Endodermal cell (in vitro differentiated cells): ENCODE data around the gene SRGAP2. TPM values are rescaled to one million over a fixed set of nuclear protein-coding genes. Genes with fewer than 3 reads are reported as not detected.
"Not testable (repeated sequence)": the region's sequence is repeated elsewhere in the genome, so short reads cannot be mapped to it uniquely, and the experiment has no call there.

ENCODE experiments used
- DNase-seq: peaks from one replicate; pipeline ENCODE4 v3.0.0-alpha.2; 2017
- H3K27ac ChIP-seq: 2 replicates; pipeline ENCODE4 v1.5.1; 2013; ENCODE audit warnings: mild to moderate bottlenecking, low read depth, low read length, moderate library complexity
- H3K27me3 ChIP-seq: 2 replicates; pipeline ENCODE4 v1.6.1; 2013; ENCODE audit warnings: mild to moderate bottlenecking, low read length, moderate library complexity; ENCODE audit not compliant: insufficient read depth, control insufficient read depth, poor library complexity, severe bottlenecking
- H3K36me3 ChIP-seq: 2 replicates; pipeline ENCODE4 v1.7.0; 2013; ENCODE audit warnings: mild to moderate bottlenecking, low read length, moderate library complexity; ENCODE audit not compliant: control insufficient read depth, insufficient read depth
- H3K4me1 ChIP-seq: one replicate; pipeline ENCODE4 v1.7.0; 2013; ENCODE audit warnings: low read length; ENCODE audit not compliant: control insufficient read depth, insufficient read depth
- H3K4me3 ChIP-seq: 2 replicates; pipeline ENCODE4 v1.5.1; 2013; ENCODE audit warnings: mild to moderate bottlenecking, low read length, moderate library complexity
- H3K9ac ChIP-seq: 2 replicates; pipeline ENCODE4 v1.6.1; 2013; ENCODE audit warnings: mild to moderate bottlenecking, low read length, moderate library complexity; ENCODE audit not compliant: poor library complexity, severe bottlenecking; ENCODE audit errors: extremely low read depth
- H3K9me3 ChIP-seq: 2 replicates; pipeline ENCODE4 v1.6.1; 2013; ENCODE audit warnings: mild to moderate bottlenecking, low read length, moderate library complexity; ENCODE audit not compliant: control insufficient read depth
- H3K27ac Mint-ChIP-seq: 2 replicates; pipeline ENCODE4 v1.8.0; 2020; ENCODE audit warnings: mixed read lengths
- H3K27me3 Mint-ChIP-seq: 2 replicates; pipeline ENCODE4 v1.8.0; 2021; ENCODE audit warnings: mild to moderate bottlenecking, mixed read lengths; ENCODE audit not compliant: insufficient read depth
- H3K36me3 Mint-ChIP-seq: 2 replicates; pipeline ENCODE4 v1.8.0; 2020; ENCODE audit warnings: low read depth, mixed read lengths
- H3K4me1 Mint-ChIP-seq: 2 replicates; pipeline ENCODE4 v1.8.0; 2020; ENCODE audit warnings: mixed read lengths
- H3K4me3 Mint-ChIP-seq: 2 replicates; pipeline ENCODE4 v1.8.0; 2020; ENCODE audit warnings: mild to moderate bottlenecking, moderate library complexity, mixed read lengths
- H3K9me3 Mint-ChIP-seq: 2 replicates; pipeline ENCODE4 v1.8.0; 2020; ENCODE audit warnings: mild to moderate bottlenecking, mixed read lengths
- WGBS, 2 experiments: methylation state at CpG; one replicate each; pipeline versions ENCODE4 v1.1.5 to v1.1.7; 2013; ENCODE audit warnings: missing lambda C conversion rate in 2 of 2, mixed read lengths in 1 of 2; ENCODE audit not compliant: insufficient coverage in 1 of 2, insufficient read length in 1 of 2; 5-methylcytosine and 5-hydroxymethylcytosine counted together
- total RNA-seq, 2 donors: library from RNA; stranded (reverse); fragmentation: NEBNext Ultra II Directional in 1 of 2; extraction: Animal tissue kit (Norgen Biotek cat#: 25700) in 1 of 2; gene quantifications; 2 replicates in 1 of 2; 3 replicates in 1 of 2; pipeline ENCODE4 v1.2.1, GENCODE V29; 2021

Gene SRGAP2
- total RNA-seq, 2 donors from 2014 or later = 112 to 131 TPM

GRCh38 chr1:206243335-206243734 is 40.0 kb downstream of the SRGAP2 start:
- H3K4me1 Mint-ChIP-seq, DNase-seq, H3K36me3 Mint-ChIP-seq, H3K4me3 Mint-ChIP-seq, H3K27ac ChIP-seq, H3K27me3 ChIP-seq, H3K36me3 ChIP-seq, H3K4me1 ChIP-seq, H3K9me3 ChIP-seq, H3K9me3 Mint-ChIP-seq, H3K4me3 ChIP-seq, H3K27me3 Mint-ChIP-seq, H3K9ac ChIP-seq, H3K27ac Mint-ChIP-seq: not testable (repeated sequence)
- WGBS, 2 experiments = 97 to 100% methylated on average over 1 to 3 of the region's 3 CpGs

- not testable (repeated sequence) for DNase-seq, H3K27me3 Mint-ChIP-seq, H3K27me3 ChIP-seq, H3K4me1 Mint-ChIP-seq, H3K4me3 Mint-ChIP-seq, H3K9me3 ChIP-seq, H3K4me3 ChIP-seq, H3K36me3 Mint-ChIP-seq, H3K27ac ChIP-seq, H3K27ac Mint-ChIP-seq, H3K4me1 ChIP-seq, H3K9ac ChIP-seq, H3K36me3 ChIP-seq, H3K9me3 Mint-ChIP-seq
- 100% methylated on average over 1 of the region's 3 CpGs; no CpG with 5 or more reads in 1 of the 2 experiments for WGBS, 2 experiments
Measured at GRCh38 chr1:206245479-206245878, 42.1 kb downstream of the SRGAP2 start.

GRCh38 chr1:206246129-206246886 is 43.0 kb downstream of the SRGAP2 start:
- not testable (repeated sequence) for H3K9me3 ChIP-seq, H3K4me3 ChIP-seq, H3K27me3 ChIP-seq, H3K9me3 Mint-ChIP-seq, H3K36me3 Mint-ChIP-seq, H3K9ac ChIP-seq, H3K36me3 ChIP-seq, H3K4me1 Mint-ChIP-seq, H3K27ac Mint-ChIP-seq, H3K4me3 Mint-ChIP-seq, DNase-seq, H3K4me1 ChIP-seq, H3K27me3 Mint-ChIP-seq, H3K27ac ChIP-seq
- no CpG with 5 or more reads among the region's 10 CpGs for WGBS, 2 experiments

GRCh38 chr1:206250953-206251681 is 47.8 kb downstream of the SRGAP2 start:
- 83% methylated on average over 2 of the region's 3 CpGs; no CpG with 5 or more reads in 1 of the 2 experiments for WGBS, 2 experiments
- not testable (repeated sequence) for H3K4me1 ChIP-seq, H3K9ac ChIP-seq, H3K9me3 Mint-ChIP-seq, H3K27ac Mint-ChIP-seq, H3K4me3 Mint-ChIP-seq, H3K4me3 ChIP-seq, H3K27me3 ChIP-seq, H3K27me3 Mint-ChIP-seq, H3K9me3 ChIP-seq, DNase-seq, H3K36me3 ChIP-seq, H3K4me1 Mint-ChIP-seq, H3K36me3 Mint-ChIP-seq, H3K27ac ChIP-seq

- not testable (repeated sequence) for H3K9me3 Mint-ChIP-seq, H3K27me3 Mint-ChIP-seq, H3K36me3 ChIP-seq, H3K27ac Mint-ChIP-seq, H3K4me1 Mint-ChIP-seq, H3K9ac ChIP-seq, H3K27ac ChIP-seq, H3K4me3 ChIP-seq, H3K4me1 ChIP-seq, H3K36me3 Mint-ChIP-seq, H3K27me3 ChIP-seq, H3K9me3 ChIP-seq, H3K4me3 Mint-ChIP-seq, DNase-seq
- 89% methylated on average over 6 of the region's 8 CpGs; no CpG with 5 or more reads in 1 of the 2 experiments for WGBS, 2 experiments
Measured at GRCh38 chr1:206252680-206253335, 49.5 kb downstream of the SRGAP2 start.
